Fibroblast of villous mesenchyme (primary cell): ENCODE results near the gene IFT43. TPM values are rescaled to one million over a fixed set of nuclear protein-coding genes. Genes with fewer than 3 reads are reported as not detected.

Experiments
- DNase-seq: peaks from one replicate; pipeline ENCODE4 v3.0.0-alpha.2; 2010; ENCODE audit warnings: low read depth
- H3K4me3 ChIP-seq: 2 replicates; pipeline ENCODE4 v1.5.1; 2011; ENCODE audit warnings: low read depth, mild to moderate bottlenecking, low read length
- total RNA-seq: library from RNA; depleted of rRNA; stranded (reverse); fragments of >200 nt; gene quantifications from 2 replicates; pipeline ENCODE4 v1.2.3, GENCODE V29; 2012
- TF ChIP-seq, protein P1 (sequence below): IDR thresholded peaks from 2 replicates; pipeline ENCODE4 v1.5.1; 2012; ENCODE audit warnings: low read depth, mild to moderate bottlenecking, low read length; ENCODE audit not compliant: insufficient read depth

Gene IFT43
- total RNA-seq, 1 donor = 51.0 TPM

- no peak for DNase-seq
- TF ChIP-seq, protein P1, sequence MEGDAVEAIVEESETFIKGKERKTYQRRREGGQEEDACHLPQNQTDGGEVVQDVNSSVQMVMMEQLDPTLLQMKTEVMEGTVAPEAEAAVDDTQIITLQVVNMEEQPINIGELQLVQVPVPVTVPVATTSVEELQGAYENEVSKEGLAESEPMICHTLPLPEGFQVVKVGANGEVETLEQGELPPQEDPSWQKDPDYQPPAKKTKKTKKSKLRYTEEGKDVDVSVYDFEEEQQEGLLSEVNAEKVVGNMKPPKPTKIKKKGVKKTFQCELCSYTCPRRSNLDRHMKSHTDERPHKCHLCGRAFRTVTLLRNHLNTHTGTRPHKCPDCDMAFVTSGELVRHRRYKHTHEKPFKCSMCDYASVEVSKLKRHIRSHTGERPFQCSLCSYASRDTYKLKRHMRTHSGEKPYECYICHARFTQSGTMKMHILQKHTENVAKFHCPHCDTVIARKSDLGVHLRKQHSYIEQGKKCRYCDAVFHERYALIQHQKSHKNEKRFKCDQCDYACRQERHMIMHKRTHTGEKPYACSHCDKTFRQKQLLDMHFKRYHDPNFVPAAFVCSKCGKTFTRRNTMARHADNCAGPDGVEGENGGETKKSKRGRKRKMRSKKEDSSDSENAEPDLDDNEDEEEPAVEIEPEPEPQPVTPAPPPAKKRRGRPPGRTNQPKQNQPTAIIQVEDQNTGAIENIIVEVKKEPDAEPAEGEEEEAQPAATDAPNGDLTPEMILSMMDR = no peak
- no peak overlapping the region for H3K4me3 ChIP-seq
Observed at GRCh38 chr14:75970989-75971388, 14.6 kb upstream of the IFT43 start.

DNA sequence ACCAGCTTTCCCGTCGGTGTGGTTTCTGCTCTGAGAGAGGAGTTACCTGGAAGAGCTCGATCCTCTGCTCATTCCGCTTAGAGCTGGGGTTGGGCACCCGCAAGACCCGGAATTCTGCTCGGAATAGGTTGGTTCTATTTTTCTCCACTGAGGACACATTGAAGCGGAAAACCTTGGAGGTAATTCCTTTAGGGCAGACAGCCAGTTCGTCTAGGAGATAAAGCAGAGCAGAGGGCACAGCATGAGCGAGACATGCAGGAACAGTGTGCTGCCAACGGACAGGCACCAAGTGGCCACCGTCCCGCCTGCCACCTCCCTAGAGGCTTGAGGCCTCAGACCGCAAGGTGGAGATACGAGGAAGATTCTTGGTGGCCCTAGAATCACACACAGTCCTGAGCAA is 14.1 kb upstream of the IFT43 start:
- TF ChIP-seq, protein P1 = no peak
- no peak overlapping the region for H3K4me3 ChIP-seq
- no peak for DNase-seq

- TF ChIP-seq, protein P1 = no peak
Observed at GRCh38 chr14:75972801-75973421, 12.7 kb upstream of the IFT43 start.

GRCh38 chr14:75976826-75977581 is 8.6 kb upstream of the IFT43 start:
- TF ChIP-seq, protein P1 = no peak
- DNase-seq = peak; percentile 30
- H3K4me3 ChIP-seq = no peak overlapping the region

More at GRCh38 chr14:75972801-75973421, 12.7 kb upstream of the IFT43 start:
- DNase-seq = no peak
- H3K4me3 ChIP-seq = no peak overlapping the region

GRCh38 chr14:75977582-75977943 is 8.0 kb upstream of the IFT43 start:
- peak; percentile 47 for DNase-seq
- H3K4me3 ChIP-seq = no peak overlapping the region
- TF ChIP-seq, protein P1 = no peak

DNA sequence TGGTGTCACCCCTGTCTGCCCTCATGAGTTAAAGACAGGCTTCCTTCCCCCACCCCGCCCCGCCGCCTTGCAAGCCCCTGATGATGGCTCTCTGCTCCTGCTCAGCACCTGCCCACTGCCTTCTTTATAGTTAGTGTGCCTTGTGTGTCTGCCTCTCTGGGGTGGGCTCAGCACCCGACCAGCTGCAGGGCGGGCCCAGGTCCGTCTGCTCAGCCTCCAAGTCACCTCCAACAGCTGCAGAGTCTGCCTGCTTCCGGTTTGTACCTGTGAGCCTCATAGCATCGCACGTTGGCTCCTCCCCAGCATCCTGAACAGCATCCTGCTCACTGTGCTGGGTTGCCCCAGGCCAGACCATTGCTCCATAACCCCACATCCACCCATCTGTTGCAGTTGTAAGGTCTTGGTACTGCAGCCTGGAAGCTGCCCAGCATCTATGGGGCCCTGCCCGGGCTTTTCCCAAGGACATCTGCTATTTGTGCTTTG is 7.3 kb upstream of the IFT43 start:
- peak; percentile 31 for DNase-seq
- TF ChIP-seq, protein P1 = no peak
- peak overlapping the region; percentile 67 for H3K4me3 ChIP-seq
